Ascending aorta (tissue), 2 donors: ENCODE measurements around the gene MKS1. TPM values are rescaled to one million over a fixed set of nuclear protein-coding genes. Genes with fewer than 3 reads are reported as not detected.

Source experiments
- DNase-seq, 2 donors: peaks; one replicate each; pipeline ENCODE4 v3.0.0-alpha.2; 2019; ENCODE audit warnings: low spot score in 2 of 2
- H3K27ac ChIP-seq, 2 donors: fragments of 200-600 bp; sonication (generic); one replicate each; pipeline ENCODE4 v1.5.1; 2016 to 2017; ENCODE audit warnings: mild to moderate bottlenecking in 1 of 2
- H3K27me3 ChIP-seq: fragments of 200-600 bp; sonication (generic); one replicate; pipeline ENCODE4 v1.5.1; 2017
- H3K36me3 ChIP-seq, 2 donors: fragments of 200-600 bp; sonication (generic); one replicate each; pipeline ENCODE4 v1.5.1; 2016
- H3K4me1 ChIP-seq, 2 donors: fragments of 200-600 bp; sonication (generic); one replicate each; pipeline ENCODE4 v1.5.1; 2016 to 2017; ENCODE audit warnings: mild to moderate bottlenecking in 1 of 2
- H3K4me3 ChIP-seq, 2 donors: fragments of 200-600 bp; sonication (generic); one replicate each; pipeline ENCODE4 v1.5.1; 2016 to 2017; ENCODE audit warnings: mild to moderate bottlenecking in 1 of 2
- H3K9me3 ChIP-seq, 2 donors: fragments of 200-600 bp; sonication (generic); one replicate each; pipeline ENCODE4 v1.5.1; 2016
- intact Hi-C: fragments of 100-400 bp; cut with DNase I; formaldehyde crosslinking; loops from one replicate; pipeline ENCODE4 v1.15.1; 2023
- total RNA-seq: library from RNA; depleted of rRNA; stranded (reverse); fragments of >200 nt; gene quantifications from one replicate; pipeline ENCODE4 v1.1.0, GENCODE V29; 2016
- TF ChIP-seq, protein P1 (sequence below), 3 experiments: fragments of 200-600 bp in 2 of 3; fragments of 450-650 bp in 1 of 3; sonication (generic) in 2 of 3; IDR thresholded peaks; one replicate each; pipeline ENCODE4 v1.5.1; 2016 to 2019; ENCODE audit warnings: antibody characterized with exemption in 3 of 3, mild to moderate bottlenecking in 1 of 3, moderate library complexity in 1 of 3

Gene MKS1
- total RNA-seq, 1 donor from 2014 or later, result 1.5 TPM

DNA sequence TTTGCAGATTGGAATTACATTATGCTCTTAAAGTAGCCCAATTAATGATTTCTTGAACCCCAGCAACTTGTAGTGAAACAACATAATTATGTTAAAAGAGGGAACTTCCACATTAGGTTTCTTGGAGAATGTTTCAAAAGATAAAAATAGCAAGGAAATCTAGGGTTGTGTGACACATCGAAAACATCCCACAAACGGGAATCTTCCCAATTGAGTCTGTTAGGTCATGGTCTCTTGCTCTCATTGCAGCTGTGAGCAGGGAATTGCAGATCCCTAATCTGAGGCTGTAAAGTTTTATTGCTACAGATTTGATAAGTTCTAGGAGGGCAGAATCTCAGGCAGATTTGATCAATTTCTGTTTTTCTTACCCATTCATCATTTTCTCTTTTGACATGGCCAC lies 12.6 kb upstream of the MKS1 start:
- Histone ChIP-seq H3K4me3 (no peak overlapping the region), H3K36me3 (no peaks in the 10 kb centered on the region), H3K27me3 (no peaks in the 10 kb centered on the region), H3K4me1 (no peaks in the 10 kb centered on the region), H3K9me3 (no peaks in the 10 kb centered on the region), H3K27ac (no peak overlapping the region)
- intact Hi-C loops, result no loop called here
- no peak for DNase-seq
- TF ChIP-seq, protein P1, sequence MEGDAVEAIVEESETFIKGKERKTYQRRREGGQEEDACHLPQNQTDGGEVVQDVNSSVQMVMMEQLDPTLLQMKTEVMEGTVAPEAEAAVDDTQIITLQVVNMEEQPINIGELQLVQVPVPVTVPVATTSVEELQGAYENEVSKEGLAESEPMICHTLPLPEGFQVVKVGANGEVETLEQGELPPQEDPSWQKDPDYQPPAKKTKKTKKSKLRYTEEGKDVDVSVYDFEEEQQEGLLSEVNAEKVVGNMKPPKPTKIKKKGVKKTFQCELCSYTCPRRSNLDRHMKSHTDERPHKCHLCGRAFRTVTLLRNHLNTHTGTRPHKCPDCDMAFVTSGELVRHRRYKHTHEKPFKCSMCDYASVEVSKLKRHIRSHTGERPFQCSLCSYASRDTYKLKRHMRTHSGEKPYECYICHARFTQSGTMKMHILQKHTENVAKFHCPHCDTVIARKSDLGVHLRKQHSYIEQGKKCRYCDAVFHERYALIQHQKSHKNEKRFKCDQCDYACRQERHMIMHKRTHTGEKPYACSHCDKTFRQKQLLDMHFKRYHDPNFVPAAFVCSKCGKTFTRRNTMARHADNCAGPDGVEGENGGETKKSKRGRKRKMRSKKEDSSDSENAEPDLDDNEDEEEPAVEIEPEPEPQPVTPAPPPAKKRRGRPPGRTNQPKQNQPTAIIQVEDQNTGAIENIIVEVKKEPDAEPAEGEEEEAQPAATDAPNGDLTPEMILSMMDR (IDR thresholded peaks at IDR 0.05), result no peak

DNA sequence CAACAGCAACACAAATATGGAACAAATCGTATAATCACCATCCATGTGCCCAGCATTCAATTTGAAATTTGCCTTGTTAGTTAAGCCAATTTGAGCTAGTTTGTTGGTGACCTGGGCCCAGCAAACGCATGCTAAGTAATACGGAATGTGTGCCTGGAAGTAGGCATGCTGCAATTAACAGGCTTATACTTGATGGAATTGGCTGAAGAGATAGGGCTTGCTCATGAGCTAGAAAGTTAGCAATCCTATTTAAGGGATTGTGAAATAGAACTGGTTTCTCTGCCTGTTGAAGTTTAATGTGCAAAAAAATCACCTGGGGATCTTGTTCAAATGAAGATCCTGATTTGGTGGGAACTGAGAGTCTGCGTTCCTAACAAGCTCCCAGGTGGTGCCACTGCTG lies 10.8 kb upstream of the MKS1 start:
- TF ChIP-seq, protein P1 (IDR thresholded peaks at IDR 0.05), result no peak
- Histone ChIP-seq H3K27me3 (no peaks in the 10 kb centered on the region), H3K9me3 (no peaks in the 10 kb centered on the region), H3K4me3 (no peak overlapping the region), H3K4me1 (no peaks in the 10 kb centered on the region), H3K36me3 (no peaks in the 10 kb centered on the region), H3K27ac (no peak overlapping the region)
- intact Hi-C loops, result no loop called here
- DNase-seq, result no peak

DNA sequence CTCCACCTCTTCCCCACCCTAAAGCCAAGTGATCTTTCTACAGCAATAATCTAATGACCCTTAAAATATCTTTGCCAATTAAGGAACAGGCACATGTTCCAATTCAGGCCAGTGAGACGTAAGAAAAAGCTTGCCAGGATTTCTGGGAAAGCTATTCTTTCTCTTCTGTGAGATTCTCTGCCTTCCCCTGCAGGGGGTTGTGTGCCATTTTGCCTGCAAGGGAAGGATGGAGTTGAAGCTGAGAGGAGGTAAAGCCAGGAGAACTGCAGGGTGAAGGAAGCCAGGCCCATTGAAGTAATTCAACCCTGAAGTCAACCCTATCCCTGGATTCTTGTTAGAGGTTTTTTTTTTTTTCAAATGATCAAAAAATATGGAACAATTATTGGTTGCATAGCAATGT lies 10.3 kb upstream of the MKS1 start:
- no peak for DNase-seq
- Histone ChIP-seq H3K9me3 (no peaks in the 10 kb centered on the region), H3K4me3 (no peak overlapping the region), H3K4me1 (no peaks in the 10 kb centered on the region), H3K36me3 (no peaks in the 10 kb centered on the region), H3K27ac (no peak overlapping the region), H3K27me3 (no peaks in the 10 kb centered on the region)
- intact Hi-C loops, result no loop called here
- TF ChIP-seq, protein P1 (IDR thresholded peaks at IDR 0.05), result no peak

DNA sequence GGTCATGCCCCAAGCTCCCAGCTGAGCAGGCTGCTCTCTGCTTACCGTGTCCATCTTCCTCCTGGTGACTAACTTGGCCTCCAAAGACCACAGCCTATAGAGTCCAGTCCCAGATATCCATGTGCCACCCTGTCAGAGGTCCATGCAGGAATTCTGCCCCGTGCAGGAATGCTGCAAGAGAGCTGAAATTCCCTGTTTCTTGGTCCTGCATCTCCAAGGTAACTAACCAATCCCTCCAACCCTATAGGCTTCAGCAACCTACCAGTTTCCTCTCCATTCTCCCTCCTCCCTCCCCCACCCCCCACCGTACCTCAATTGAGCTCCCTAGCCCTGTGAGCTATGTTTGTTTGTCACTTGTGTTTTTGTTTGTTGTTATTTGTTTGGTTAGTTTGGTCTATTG lies 9.6 kb upstream of the MKS1 start:
- H3K27ac ChIP-seq, result no peak overlapping the region
- intact Hi-C loops, result no loop called here
- H3K36me3 ChIP-seq, result no peaks in the 10 kb centered on the region
- no peaks in the 10 kb centered on the region for H3K9me3 ChIP-seq
- DNase-seq, result no peak
- no peak overlapping the region for H3K4me3 ChIP-seq
- H3K4me1 ChIP-seq, result no peaks in the 10 kb centered on the region
- TF ChIP-seq, protein P1 (IDR thresholded peaks at IDR 0.05), result no peak
- H3K27me3 ChIP-seq, result no peaks in the 10 kb centered on the region

DNA sequence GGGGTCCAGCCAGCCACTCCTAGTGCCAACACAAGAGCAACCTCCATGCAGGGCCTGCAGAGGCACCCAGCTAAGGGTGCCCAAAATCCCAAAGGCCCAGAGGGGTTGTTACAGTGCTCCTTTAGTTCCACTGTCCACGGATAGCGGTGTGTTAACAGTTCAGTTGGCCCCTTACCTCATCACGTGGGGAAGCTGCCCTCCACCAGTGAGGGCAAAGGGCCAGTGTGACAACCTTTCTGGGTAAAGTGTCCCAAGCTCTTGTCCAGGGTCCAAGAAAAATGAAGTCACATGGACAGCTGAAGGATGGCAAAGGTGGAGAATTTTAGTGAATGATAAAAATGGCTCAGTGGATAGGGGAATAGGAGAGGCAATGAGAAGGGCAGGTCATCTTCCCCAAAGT lies 8.7 kb upstream of the MKS1 start:
- intact Hi-C loops, result no loop called here
- H3K27ac ChIP-seq, result no peak overlapping the region
- no peaks in the 10 kb centered on the region for H3K4me1 ChIP-seq
- no peaks in the 10 kb centered on the region for H3K36me3 ChIP-seq
- no peaks in the 10 kb centered on the region for H3K27me3 ChIP-seq
- no peaks in the 10 kb centered on the region for H3K9me3 ChIP-seq
- TF ChIP-seq, protein P1 (IDR thresholded peaks at IDR 0.05), result no peak
- DNase-seq, result no peak
- no peak overlapping the region for H3K4me3 ChIP-seq

DNA sequence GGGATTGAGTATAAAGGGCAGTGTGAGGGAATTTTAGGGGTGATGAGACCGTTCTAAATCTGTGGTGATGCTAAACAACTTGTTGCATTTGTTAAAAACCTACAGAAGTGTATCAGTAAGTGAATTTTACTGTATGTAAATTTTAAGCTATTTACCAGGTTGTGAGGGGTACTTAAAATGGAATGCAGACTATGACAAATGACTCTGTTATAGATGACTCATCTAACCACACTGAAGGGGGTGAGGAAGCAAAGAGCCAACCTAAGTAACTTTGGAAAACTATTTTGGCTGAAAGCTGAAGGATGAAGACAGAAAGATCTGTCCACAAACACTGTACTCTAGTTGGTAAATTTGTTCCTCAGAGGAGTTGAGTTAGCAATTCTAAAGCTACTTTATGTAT lies 5.3 kb upstream of the MKS1 start:
- no peaks in the 10 kb centered on the region for H3K4me1 ChIP-seq
- no peak overlapping the region for H3K4me3 ChIP-seq
- no peaks in the 10 kb centered on the region for H3K27me3 ChIP-seq
- H3K36me3 ChIP-seq, result no peaks in the 10 kb centered on the region
- TF ChIP-seq, protein P1 (IDR thresholded peaks at IDR 0.05), result no peak
- no peaks in the 10 kb centered on the region for H3K9me3 ChIP-seq
- intact Hi-C loops, result no loop called here
- no peak for DNase-seq
- no peak overlapping the region for H3K27ac ChIP-seq
